Pancreas (tissue), 10 donors: Measurements from ENCODE around the gene CFAP46. TPM values are rescaled to one million over a fixed set of nuclear protein-coding genes. Genes with fewer than 3 reads are reported as not detected.
A peak's percentile ranks its signal among the peaks of the same experiment; 100 is the strongest.

Experiments used
- ATAC-seq, 4 donors: fragments of 200-7000 bp; cut with Tn5 transposase; one replicate each; pipeline versions ENCODE4 v1.8.0 to v1.9.1; 2020; ENCODE audit warnings: mild to moderate bottlenecking in 4 of 4, moderate library complexity in 4 of 4
- DNase-seq, 6 donors: peaks; one replicate each; pipeline ENCODE4 v3.0.0-alpha.2; 2020
- FAIRE-seq: peaks from 2 replicates; lab custom pipeline; 2012; peaks lifted over from hg19 to GRCh38; lab: Jason Lieb, UNC
- H3K27ac ChIP-seq, 4 donors: fragments of 200-600 bp; sonication (generic); 1 replicate in 3 of 4; 2 replicates in 1 of 4; pipeline versions ENCODE4 v1.5.0 to v1.8.0; 2020
- H3K27me3 ChIP-seq, 4 donors: fragments of 200-600 bp; one replicate each; pipeline ENCODE4 v1.8.0; 2021
- H3K36me3 ChIP-seq, 3 donors: fragments of 200-600 bp; sonication (generic) in 1 of 3; one replicate each; pipeline versions ENCODE4 v1.5.0 to v1.8.0; 2020 to 2021
- H3K4me1 ChIP-seq, 3 donors: fragments of 200-600 bp; one replicate each; pipeline ENCODE4 v1.8.0; 2021
- H3K4me3 ChIP-seq, 4 donors: fragments of 200-600 bp; sonication (generic) in 2 of 4; one replicate each; pipeline versions ENCODE4 v1.5.0 to v1.8.0; 2020 to 2021
- H3K9me3 ChIP-seq, 4 donors: fragments of 200-600 bp; one replicate each; pipeline ENCODE4 v1.8.0; 2021
- WGBS, 2 donors: extraction: QIAGEN DNeasy Blood & Tissue Kit; methylation state at CpG; one replicate each; pipeline ENCODE4 v1.1.7; 2013; 5-methylcytosine and 5-hydroxymethylcytosine counted together
- intact Hi-C, 3 donors: fragments of 100-400 bp; cut with DNase I; formaldehyde crosslinking; loops; one replicate each; pipeline versions ENCODE4 v1.11.1 to v1.14.2; 2022
- polyA plus RNA-seq, 2 donors: library from polyadenylated mRNA; stranded (reverse); fragments of 200-250 nt; gene quantifications; one replicate each; pipeline ENCODE4 v1.2.3, GENCODE V29; 2013
- total RNA-seq, 6 donors: library from RNA; stranded (reverse); fragmentation: NEBNext Ultra II Directional in 4 of 6; extraction: Animal tissue kit (Norgen Biotek cat#: 25700) in 4 of 6; gene quantifications; one replicate each; pipeline versions ENCODE4 v1.2.1 to v1.2.4, GENCODE V29; 2021 to 2023
- TF ChIP-seq, protein P1 (sequence below), 4 donors: fragments of 200-600 bp; sonication (generic) in 3 of 4; IDR thresholded peaks; one replicate each; pipeline versions ENCODE4 v1.5.0 to v1.8.0; 2021; ENCODE audit warnings: antibody characterized with exemption in 4 of 4
- donor health status: healthy with polysubstance abuse.
- donor health status: DM: no; HTN: no; CAD: no; lungs with moderate emphysema.
- donor health status: DM: no; HTN: no; CAD: no.
- donor health status: control.
- donor health status: control.
- donor health status: Bipolar disorder and iron deficiency.
- donor health status: DM: yes; HTN: yes; CAD: no.
- donor health status: DM: no; HTN: no; CAD: no.
- donor health status: DM: no; HTN: no; CAD: no.
- donor health status: DM: yes; HTN: yes; CAD: no.

CFAP46 gene
- total and polyA plus RNA-seq, 8 donors: 0.39 to 1.6 (median 1.0) TPM

DNA sequence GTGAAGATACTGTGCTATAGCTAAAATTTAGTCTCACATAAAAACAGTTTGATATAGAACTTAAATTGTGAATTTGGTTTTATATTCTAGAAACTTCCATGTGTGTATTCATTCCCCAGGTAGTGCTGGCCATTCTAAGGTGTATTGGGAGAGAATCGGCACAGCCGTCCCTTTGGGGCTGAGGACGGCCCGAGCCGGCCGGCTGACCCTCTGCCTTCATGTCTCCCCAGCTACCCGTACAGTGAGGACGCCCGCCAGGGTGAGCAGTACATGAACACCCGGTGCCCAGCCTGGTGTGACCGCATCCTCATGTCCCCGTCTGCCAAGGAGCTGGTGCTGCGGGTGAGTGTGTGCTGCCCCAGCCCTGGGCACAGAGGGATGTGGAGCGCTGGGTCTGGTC lies 164.9 kb downstream of the CFAP46 start:
- TF ChIP-seq, protein P1, sequence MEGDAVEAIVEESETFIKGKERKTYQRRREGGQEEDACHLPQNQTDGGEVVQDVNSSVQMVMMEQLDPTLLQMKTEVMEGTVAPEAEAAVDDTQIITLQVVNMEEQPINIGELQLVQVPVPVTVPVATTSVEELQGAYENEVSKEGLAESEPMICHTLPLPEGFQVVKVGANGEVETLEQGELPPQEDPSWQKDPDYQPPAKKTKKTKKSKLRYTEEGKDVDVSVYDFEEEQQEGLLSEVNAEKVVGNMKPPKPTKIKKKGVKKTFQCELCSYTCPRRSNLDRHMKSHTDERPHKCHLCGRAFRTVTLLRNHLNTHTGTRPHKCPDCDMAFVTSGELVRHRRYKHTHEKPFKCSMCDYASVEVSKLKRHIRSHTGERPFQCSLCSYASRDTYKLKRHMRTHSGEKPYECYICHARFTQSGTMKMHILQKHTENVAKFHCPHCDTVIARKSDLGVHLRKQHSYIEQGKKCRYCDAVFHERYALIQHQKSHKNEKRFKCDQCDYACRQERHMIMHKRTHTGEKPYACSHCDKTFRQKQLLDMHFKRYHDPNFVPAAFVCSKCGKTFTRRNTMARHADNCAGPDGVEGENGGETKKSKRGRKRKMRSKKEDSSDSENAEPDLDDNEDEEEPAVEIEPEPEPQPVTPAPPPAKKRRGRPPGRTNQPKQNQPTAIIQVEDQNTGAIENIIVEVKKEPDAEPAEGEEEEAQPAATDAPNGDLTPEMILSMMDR (IDR thresholded peaks at IDR 0.05): no peak
- H3K4me3 ChIP-seq: no peak overlapping the region
- no peaks in the 10 kb centered on the region for H3K4me1 ChIP-seq
- no peaks in the 10 kb centered on the region for H3K9me3 ChIP-seq
- no peak overlapping the region for H3K27ac ChIP-seq
- peaks cover 0 to 17% (median 0%) of the 10 kb centered on the region in 3 donors for H3K36me3 ChIP-seq
- DNase-seq: no peak
- intact Hi-C loops: no loop called here
- no peak for FAIRE-seq
- ATAC-seq: no peak
- 97 to 99% methylated on average over 14 of the region's 14 CpGs for WGBS, 2 donors
- no peaks in the 10 kb centered on the region for H3K27me3 ChIP-seq

DNA sequence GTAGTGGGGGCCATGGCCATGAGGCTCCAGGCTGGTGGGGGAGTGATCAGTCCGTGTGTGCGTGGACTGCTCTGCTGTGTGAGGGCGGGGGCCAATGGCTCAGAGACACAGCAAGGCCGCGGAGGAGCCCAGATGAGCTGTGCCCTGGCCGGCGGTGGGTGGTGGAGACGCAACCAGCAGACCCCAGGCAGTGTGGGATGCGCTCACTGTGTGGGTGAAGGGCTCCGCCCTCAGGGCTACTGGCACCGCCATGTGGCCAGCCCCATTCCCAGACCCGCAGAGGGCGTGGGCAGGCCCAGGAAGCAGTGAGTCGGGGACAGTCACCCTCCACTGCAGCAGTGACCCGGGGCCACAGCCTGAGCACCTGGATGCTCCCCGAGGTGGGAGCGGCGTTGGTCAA lies 165.5 kb downstream of the CFAP46 start:
- TF ChIP-seq, protein P1 (IDR thresholded peaks at IDR 0.05): no peak
- H3K4me3 ChIP-seq: no peak overlapping the region
- no peaks in the 10 kb centered on the region for H3K9me3 ChIP-seq
- H3K27me3 ChIP-seq: no peaks in the 10 kb centered on the region
- peaks cover 0 to 12% (median 0%) of the 10 kb centered on the region in 3 donors for H3K36me3 ChIP-seq
- no peak overlapping the region for H3K27ac ChIP-seq
- no peaks in the 10 kb centered on the region for H3K4me1 ChIP-seq
- ATAC-seq (no peak), FAIRE-seq (no peak), DNase-seq (no peak)
- intact Hi-C loops: no loop called here
- WGBS, 2 donors: 88 to 91% methylated on average over 18 of the region's 18 CpGs

DNA sequence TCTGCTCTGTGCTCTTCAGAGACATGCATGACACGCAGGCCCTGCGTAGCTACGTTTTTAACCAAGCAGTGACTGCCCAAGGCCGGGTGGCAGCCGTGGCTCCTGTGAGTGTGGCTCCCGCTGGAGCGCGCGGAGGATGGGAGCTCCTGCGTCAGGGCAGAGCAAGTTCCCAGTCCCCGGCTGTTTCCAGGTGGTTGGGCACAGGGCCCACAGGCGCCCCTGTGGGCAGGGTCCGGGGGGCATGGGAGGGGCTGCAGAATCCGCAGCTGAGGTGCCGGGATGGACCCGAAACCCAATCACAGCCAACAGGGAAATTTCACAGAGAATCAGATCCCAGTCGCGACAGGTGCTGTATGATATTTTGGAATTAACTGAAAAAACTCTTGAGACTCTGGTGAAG lies 166.2 kb downstream of the CFAP46 start:
- FAIRE-seq (no peak), ATAC-seq (no peak), DNase-seq (no peak)
- intact Hi-C loops: no loop called here
- Histone ChIP-seq H3K27ac (no peak overlapping the region), H3K27me3 (no peaks in the 10 kb centered on the region), H3K36me3 (peaks cover 0 to 6% (median 0%) of the 10 kb centered on the region in 3 donors), H3K4me1 (no peaks in the 10 kb centered on the region), H3K4me3 (no peak overlapping the region), H3K9me3 (no peaks in the 10 kb centered on the region)
- WGBS, 2 donors: 91 to 92% methylated on average over 18 of the region's 18 CpGs
- TF ChIP-seq, protein P1 (IDR thresholded peaks at IDR 0.05): no peak

DNA sequence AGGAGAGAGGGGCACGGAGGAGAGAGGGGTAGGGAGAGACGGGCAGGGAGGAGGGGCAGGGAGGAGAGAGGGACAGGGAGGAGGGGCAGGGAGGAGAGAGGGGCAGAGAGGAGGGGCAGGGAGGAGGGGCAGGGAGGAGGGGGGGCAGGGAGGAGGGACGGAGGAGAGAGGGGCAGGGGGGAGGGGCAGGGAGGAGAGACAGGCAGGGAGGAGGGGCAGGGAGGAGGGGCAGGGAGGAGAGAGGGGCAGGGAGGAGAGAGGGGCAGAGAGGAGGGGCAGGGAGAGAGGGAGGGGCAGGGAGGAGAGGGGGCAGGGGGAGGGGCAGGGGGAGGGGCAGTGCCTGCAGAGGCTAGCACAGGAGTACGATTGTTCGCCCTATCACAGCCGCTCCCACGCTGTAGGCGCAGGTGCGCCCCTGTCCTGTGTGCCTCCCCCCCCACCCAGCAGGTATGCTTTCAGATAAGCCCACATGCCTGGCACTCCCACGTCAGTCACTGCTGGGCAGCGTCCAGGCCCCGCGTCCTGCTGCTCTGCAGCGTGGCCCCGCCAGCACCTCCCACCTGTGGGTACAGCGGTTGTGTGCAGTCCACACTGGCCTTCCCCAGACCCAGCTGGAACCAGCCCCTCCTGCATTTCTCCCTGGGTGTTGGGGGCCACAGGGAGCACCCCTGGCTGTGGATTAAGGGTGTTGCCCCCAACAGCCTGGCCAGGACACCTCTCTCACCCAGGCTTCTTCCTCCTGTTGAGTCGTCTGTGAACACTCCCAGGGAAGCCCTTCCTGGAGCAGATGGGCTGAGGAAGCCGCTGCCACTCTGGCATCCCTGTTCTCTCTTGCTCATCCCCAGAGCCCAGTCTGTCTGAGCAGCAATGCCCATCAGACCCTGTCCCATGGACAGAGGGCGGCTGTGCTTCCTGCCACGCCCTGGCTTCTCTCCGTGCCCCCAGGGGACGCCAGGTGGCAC lies 167.2 kb downstream of the CFAP46 start:
- H3K4me1 ChIP-seq: no peaks in the 10 kb centered on the region
- peak; percentile 85 to 95 (median 88) for ATAC-seq
- FAIRE-seq: no peak
- H3K36me3 ChIP-seq: peaks cover 0 to 4% (median 0%) of the 10 kb centered on the region in 3 donors
- H3K27me3 ChIP-seq: no peaks in the 10 kb centered on the region
- TF ChIP-seq, protein P1 (IDR thresholded peaks at IDR 0.05): no peak
- peak overlapping the region in 2 of 4 donors; percentile 41 to 64 for H3K27ac ChIP-seq
- DNase-seq: peak; percentile 77 to 91 (median 84)
- H3K9me3 ChIP-seq: no peaks in the 10 kb centered on the region
- 38 to 43% methylated on average over 13 to 22 of the region's 22 CpGs for WGBS, 2 donors
- no peak overlapping the region for H3K4me3 ChIP-seq
- intact Hi-C loops: no loop called here
